Measurements from ENCODE around the gene RGL2.
"Not testable (repeated sequence)": the region's sequence is repeated elsewhere in the genome, so short reads cannot be mapped to it uniquely, and the experiment has no call there.

The RGL2 gene

DNA sequence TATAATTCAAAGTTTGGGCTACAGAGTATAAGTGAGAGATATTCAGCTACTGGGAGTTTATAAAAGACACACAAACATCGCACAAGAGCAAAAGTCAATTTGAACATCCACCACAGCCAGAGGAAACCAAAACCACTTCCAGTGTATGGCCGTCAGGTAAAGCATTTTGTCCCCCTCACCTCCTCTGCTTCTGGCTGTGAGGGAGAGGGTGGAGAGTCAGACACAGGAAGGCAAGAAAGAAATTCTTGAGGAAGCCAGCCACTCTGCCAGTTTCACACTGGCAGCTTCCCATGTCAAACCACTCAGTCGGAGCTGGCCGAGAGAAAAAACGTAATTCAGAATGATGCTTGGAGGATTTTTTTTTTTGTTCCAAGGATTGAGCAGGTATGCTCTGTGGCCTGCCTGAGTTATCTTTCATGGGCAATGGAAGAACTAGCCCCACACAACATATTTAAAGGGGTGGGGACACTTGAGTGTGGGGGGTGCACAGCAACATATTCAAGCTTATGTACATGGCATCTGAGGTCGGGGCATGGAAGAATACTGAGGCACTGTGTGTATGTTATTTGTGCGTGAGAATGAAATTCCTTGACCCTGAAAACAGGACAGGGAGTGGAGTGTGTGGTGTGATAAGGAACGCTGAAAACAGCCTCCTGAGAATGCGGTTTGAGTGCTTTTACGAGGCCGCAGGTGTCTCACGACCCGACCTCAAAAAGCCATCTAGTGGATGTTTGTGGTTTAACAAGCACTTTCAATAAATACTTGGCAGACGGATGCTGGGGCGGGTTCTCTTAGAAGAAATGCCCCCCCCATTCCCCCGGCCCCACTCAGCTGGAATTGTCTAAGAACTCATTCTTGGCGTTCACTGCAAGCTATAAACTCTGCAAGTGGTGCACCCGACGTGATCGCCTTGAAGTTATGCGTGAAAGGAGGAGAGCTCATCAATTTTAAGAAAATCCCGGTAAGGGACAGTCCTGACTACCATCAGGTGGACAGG lies 46.3 kb upstream of the RGL2 start:
- Histone ChIP-seq H3K9me3 (ENCODE audit: insufficient read depth, low read depth, low read length) (no peaks in the 10 kb centered on the region), H3K79me2 (ENCODE audit: insufficient read depth, low read length) (no peaks in the 10 kb centered on the region), H3K36me3 (ENCODE audit: insufficient read depth, low read length) (no peaks in the 10 kb centered on the region), H3K9me2 (replicated peaks; ENCODE audit: low read depth, low read length) (no peaks in the 10 kb centered on the region), H3K9ac (ENCODE audit: low read depth, low read length, poor library complexity, severe bottlenecking) (no peak overlapping the region), H4K20me1 (ENCODE audit: insufficient read depth, low read length, poor library complexity, severe bottlenecking) (no peaks in the 10 kb centered on the region), H3K27me3 (ENCODE audit: insufficient read depth, low read length, poor library complexity, severe bottlenecking) (peaks cover 41% of the 10 kb centered on the region), H3K4me3 (ENCODE audit: low read length, poor library complexity, severe bottlenecking) (peak overlapping the region; percentile 64), H3F3A (ENCODE audit: low read depth) (peaks cover 6% of the 10 kb centered on the region; the same call in 1 of the 2 replicates), H3K4me2 (ENCODE audit: low read depth, low read length, poor library complexity, severe bottlenecking) (peak overlapping the region; percentile 86), H2AFZ (ENCODE audit: low read length) (no peak overlapping the region), H3K4me1 (ENCODE audit: insufficient read depth, low read length, poor library complexity, severe bottlenecking) (peaks cover 16% of the 10 kb centered on the region)
- no peak for TF ChIP-seq EZH2phosphoT487 (IDR thresholded peaks at IDR 0.05; ENCODE audit: borderline replicate concordance)
- TF ChIP-seq, protein P1, sequence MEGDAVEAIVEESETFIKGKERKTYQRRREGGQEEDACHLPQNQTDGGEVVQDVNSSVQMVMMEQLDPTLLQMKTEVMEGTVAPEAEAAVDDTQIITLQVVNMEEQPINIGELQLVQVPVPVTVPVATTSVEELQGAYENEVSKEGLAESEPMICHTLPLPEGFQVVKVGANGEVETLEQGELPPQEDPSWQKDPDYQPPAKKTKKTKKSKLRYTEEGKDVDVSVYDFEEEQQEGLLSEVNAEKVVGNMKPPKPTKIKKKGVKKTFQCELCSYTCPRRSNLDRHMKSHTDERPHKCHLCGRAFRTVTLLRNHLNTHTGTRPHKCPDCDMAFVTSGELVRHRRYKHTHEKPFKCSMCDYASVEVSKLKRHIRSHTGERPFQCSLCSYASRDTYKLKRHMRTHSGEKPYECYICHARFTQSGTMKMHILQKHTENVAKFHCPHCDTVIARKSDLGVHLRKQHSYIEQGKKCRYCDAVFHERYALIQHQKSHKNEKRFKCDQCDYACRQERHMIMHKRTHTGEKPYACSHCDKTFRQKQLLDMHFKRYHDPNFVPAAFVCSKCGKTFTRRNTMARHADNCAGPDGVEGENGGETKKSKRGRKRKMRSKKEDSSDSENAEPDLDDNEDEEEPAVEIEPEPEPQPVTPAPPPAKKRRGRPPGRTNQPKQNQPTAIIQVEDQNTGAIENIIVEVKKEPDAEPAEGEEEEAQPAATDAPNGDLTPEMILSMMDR (conservative IDR thresholded peaks at IDR 0.05; ENCODE audit: low read length): peak; percentile 55

DNA sequence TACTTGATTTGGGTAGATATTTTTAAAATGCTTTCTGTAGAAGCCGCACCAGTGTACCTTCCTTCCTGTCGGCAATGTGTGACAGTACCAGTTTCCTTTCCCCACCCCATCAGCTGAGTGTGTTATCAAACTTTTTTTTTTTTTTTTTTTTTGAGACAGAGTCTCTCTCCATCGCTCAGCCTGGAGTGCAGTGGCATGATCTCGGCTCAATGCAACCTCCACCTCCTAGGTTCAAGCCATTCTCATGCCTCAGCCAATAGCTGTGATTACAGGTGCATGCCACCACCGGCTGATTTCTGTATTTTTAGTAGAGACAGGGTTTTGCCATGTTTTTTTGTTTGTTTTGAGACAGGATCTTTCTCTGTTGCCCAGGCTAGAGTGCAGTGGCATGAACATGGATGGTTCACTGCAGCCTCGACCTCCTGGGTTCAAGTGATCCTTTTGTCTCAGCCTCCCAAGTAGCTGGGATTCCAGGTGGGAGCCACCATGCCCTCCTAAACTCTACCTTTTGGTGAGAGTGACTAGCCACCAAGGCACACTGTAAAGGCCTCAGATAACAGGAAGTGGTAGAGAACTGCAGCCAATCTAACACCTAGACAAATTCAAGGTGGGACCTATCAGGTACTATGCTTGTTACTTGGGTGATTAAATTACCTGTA lies 45.3 kb upstream of the RGL2 start:
- no peaks in the 10 kb centered on the region for H3K9me2 ChIP-seq (replicated peaks; ENCODE audit: low read depth, low read length)
- H3K9me3 ChIP-seq (ENCODE audit: insufficient read depth, low read depth, low read length): no peaks in the 10 kb centered on the region
- H3K4me2 ChIP-seq (ENCODE audit: low read depth, low read length, poor library complexity, severe bottlenecking): peak overlapping the region; percentile 86
- H3K36me3 ChIP-seq (ENCODE audit: insufficient read depth, low read length): no peaks in the 10 kb centered on the region
- H3K79me2 ChIP-seq (ENCODE audit: insufficient read depth, low read length): no peaks in the 10 kb centered on the region
- peaks cover 32% of the 10 kb centered on the region for H3K27me3 ChIP-seq (ENCODE audit: insufficient read depth, low read length, poor library complexity, severe bottlenecking)
- H3F3A ChIP-seq (ENCODE audit: low read depth): peaks cover 6% of the 10 kb centered on the region; the same call in 1 of the 2 replicates
- no peak overlapping the region for H2AFZ ChIP-seq (ENCODE audit: low read length)
- H3K9ac ChIP-seq (ENCODE audit: low read depth, low read length, poor library complexity, severe bottlenecking): no peak overlapping the region
- no peaks in the 10 kb centered on the region for H4K20me1 ChIP-seq (ENCODE audit: insufficient read depth, low read length, poor library complexity, severe bottlenecking)
- H3K4me3 ChIP-seq (ENCODE audit: low read length, poor library complexity, severe bottlenecking): peak overlapping the region; percentile 64
- TF ChIP-seq, protein P1 (conservative IDR thresholded peaks at IDR 0.05; ENCODE audit: low read length): no peak
- no peak for TF ChIP-seq EZH2phosphoT487 (IDR thresholded peaks at IDR 0.05; ENCODE audit: borderline replicate concordance)
- peaks cover 16% of the 10 kb centered on the region for H3K4me1 ChIP-seq (ENCODE audit: insufficient read depth, low read length, poor library complexity, severe bottlenecking)

DNA sequence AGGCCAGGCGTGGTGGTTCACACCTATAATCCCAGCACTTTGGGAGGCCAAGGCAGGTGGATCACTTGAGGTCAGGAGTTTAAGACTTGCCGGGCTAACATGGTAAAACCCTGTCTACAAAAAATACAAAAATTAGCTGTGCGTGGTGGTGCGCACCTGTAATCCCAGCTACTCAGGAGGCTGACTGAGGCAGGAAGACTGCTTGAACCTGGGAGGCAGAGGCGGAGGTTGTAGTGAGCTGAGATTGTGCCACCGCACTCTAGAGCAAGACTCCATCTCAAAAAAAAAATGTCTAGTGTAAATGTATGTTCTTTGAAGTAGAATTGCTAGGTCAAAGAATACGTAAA lies 44.8 kb upstream of the RGL2 start:
- not testable (repeated sequence) for H3K9me3 ChIP-seq (ENCODE audit: insufficient read depth, low read depth, low read length); H3F3A ChIP-seq (ENCODE audit: low read depth); H3K36me3 ChIP-seq (ENCODE audit: insufficient read depth, low read length); H3K9ac ChIP-seq (ENCODE audit: low read depth, low read length, poor library complexity, severe bottlenecking); H3K79me2 ChIP-seq (ENCODE audit: insufficient read depth, low read length); H2AFZ ChIP-seq (ENCODE audit: low read length); H4K20me1 ChIP-seq (ENCODE audit: insufficient read depth, low read length, poor library complexity, severe bottlenecking); H3K9me2 ChIP-seq (replicated peaks; ENCODE audit: low read depth, low read length)
- H3K27me3 ChIP-seq (ENCODE audit: insufficient read depth, low read length, poor library complexity, severe bottlenecking): peaks cover 27% of the 10 kb centered on the region
- H3K4me3 ChIP-seq (ENCODE audit: low read length, poor library complexity, severe bottlenecking): peak overlapping the region; percentile 37
- H3K4me2 ChIP-seq (ENCODE audit: low read depth, low read length, poor library complexity, severe bottlenecking): peak overlapping the region; percentile 86
- peaks cover 16% of the 10 kb centered on the region for H3K4me1 ChIP-seq (ENCODE audit: insufficient read depth, low read length, poor library complexity, severe bottlenecking)

Measured in Loucy (cell line).